Adrenal gland (tissue), 12 donors: ENCODE data around the gene PAXIP1. TPM values are rescaled to one million over a fixed set of nuclear protein-coding genes. Genes with fewer than 3 reads are reported as not detected.

Experiments used
- DNase-seq, 7 donors: peaks; one replicate each; pipeline ENCODE4 v3.0.0-alpha.2; 2019 to 2020
- H3K27ac ChIP-seq, 5 donors: fragments of 200-600 bp; sonication (generic) in 4 of 5; 1 replicate in 3 of 5; 2 replicates in 2 of 5; pipeline versions ENCODE4 v1.5.1 to v1.8.0; 2016 to 2020; ENCODE audit warnings: mild to moderate bottlenecking in 1 of 5
- H3K27me3 ChIP-seq: fragments of 200-600 bp; 2 replicates; pipeline ENCODE4 v1.8.0; 2021
- H3K36me3 ChIP-seq, 2 donors: fragments of 200-600 bp; replicated peaks in 1 of 2; 1 replicate in 1 of 2; 2 replicates in 1 of 2; pipeline versions ENCODE4 v1.5.1 to v1.8.0; 2018 to 2022
- H3K4me1 ChIP-seq, 2 donors: fragments of 200-600 bp; replicated peaks in 1 of 2; 1 replicate in 1 of 2; 2 replicates in 1 of 2; pipeline versions ENCODE4 v1.5.1 to v1.8.0; 2018 to 2021
- H3K4me3 ChIP-seq, 4 donors: fragments of 200-600 bp; sonication (generic) in 3 of 4; one replicate each; pipeline ENCODE4 v1.5.1; 2016 to 2018
- H3K9me3 ChIP-seq, 3 donors: fragments of 200-600 bp; sonication (generic) in 1 of 3; replicated peaks in 1 of 3; 1 replicate in 2 of 3; 2 replicates in 1 of 3; pipeline versions ENCODE4 v1.5.1 to v1.8.0; 2016 to 2021
- POLR2A ChIP-seq, 2 donors: fragments of 450-650 bp; IDR thresholded peaks; one replicate each; pipeline ENCODE4 v1.6.1; 2017; ENCODE audit warnings: antibody characterized with exemption in 2 of 2, mild to moderate bottlenecking in 2 of 2, moderate library complexity in 1 of 2
- WGBS, 4 donors: extraction: QIAGEN DNeasy Blood & Tissue Kit in 2 of 4; methylation state at CpG; one replicate each; pipeline versions ENCODE4 v1.1.5 to v1.1.7; 2013 to 2017; 5-methylcytosine and 5-hydroxymethylcytosine counted together
- intact Hi-C, 2 donors: fragments of 100-400 bp; cut with DNase I; formaldehyde crosslinking; loops; one replicate each; pipeline versions ENCODE4 v1.14.1 to v1.15.0; 2022 to 2023
- polyA plus RNA-seq, 3 donors: library from polyadenylated mRNA; stranded (reverse); fragments of 200-250 nt in 2 of 3; fragments of 350-450 nt in 1 of 3; fragmentation: Illumina TruSeq in 1 of 3; extraction: RNeasy Lipid Tissue Mini Kit (QIAGEN cat#74804) in 1 of 3; gene quantifications; one replicate each; pipeline ENCODE4 v1.2.3, GENCODE V29; 2013 to 2014
- total RNA-seq, 9 donors: library from RNA; depleted of rRNA in 4 of 9; stranded (reverse); fragments of >200 nt in 4 of 9; fragments of 120-200 nt in 1 of 9; fragmentation: NEBNext Ultra II Directional in 1 of 9; extraction: Animal tissue kit (Norgen Biotek cat#: 25700) in 1 of 9; gene quantifications; one replicate each; pipeline versions ENCODE4 v1.1.0 to v1.2.4, GENCODE V29; 2013 to 2023
- TF ChIP-seq, protein P1 (sequence below), 6 experiments: fragments of 450-650 bp in 4 of 6; fragments of 200-600 bp in 2 of 6; sonication (generic) in 1 of 6; IDR thresholded peaks; 1 replicate in 5 of 6; 2 replicates in 1 of 6; pipeline versions ENCODE4 v1.5.1 to v1.8.0; 2016 to 2021; ENCODE audit warnings: antibody characterized with exemption in 6 of 6, mild to moderate bottlenecking in 2 of 6, moderate library complexity in 1 of 6
- donor health status: healthy with polysubstance abuse.
- donor health status: Bipolar disorder and iron deficiency.
- donor health status: DM: yes; HTN: yes; CAD: no.
- donor health status: DM: no; HTN: no; CAD: no.
- donor health status: DM: no; HTN: no; CAD: no.
- donor health status: DM: yes; HTN: yes; CAD: no.

The PAXIP1 gene
- total and polyA plus RNA-seq, 12 donors = 4.1 to 11.7 (median 7.8) TPM

DNA sequence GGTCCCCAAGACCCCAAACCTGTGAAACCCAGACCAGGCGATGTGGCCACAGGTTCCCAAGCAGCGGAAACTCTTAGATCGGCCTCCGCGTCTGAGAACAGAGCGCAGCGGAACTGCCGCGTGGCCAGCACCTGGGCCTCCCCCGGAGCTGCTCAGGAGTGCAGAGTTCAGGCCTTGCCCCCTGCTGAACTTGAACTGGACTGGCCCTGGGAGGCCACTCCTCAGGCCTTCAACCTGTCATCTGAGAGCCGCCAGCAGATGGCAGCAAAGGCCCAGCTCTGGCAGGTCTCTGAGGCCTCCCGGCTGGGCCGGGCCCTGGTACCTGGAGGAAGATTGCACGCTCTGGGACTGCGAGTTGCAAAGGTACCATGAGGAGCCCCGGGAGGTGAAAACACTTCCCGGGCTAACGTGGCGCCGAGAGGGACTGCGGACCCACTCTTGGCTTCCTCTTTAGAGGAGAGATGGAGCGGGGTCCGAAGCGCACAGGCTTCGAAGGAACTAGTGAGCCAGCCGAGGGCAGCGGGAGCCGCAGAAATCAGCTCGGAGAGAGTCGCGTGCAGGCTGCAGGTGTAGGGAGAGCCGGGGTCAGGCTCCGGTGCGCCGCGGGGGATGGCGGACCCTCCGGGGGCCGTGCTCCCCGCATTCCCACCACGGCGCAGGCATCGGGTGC is 89.2 kb downstream of the PAXIP1 start:
- peaks cover 0 to 7% of the 10 kb centered on the region in 2 donors for H3K4me1 ChIP-seq
- no peaks in the 10 kb centered on the region for H3K9me3 ChIP-seq
- H3K36me3 ChIP-seq = no peaks in the 10 kb centered on the region
- 15 to 30% (median 17%) methylated on average over 23 to 43 of the region's 43 CpGs; no CpG with 5 or more reads in 1 of the 4 donors for WGBS, 4 donors
- H3K27ac ChIP-seq = no peak overlapping the region
- TF ChIP-seq, protein P1, sequence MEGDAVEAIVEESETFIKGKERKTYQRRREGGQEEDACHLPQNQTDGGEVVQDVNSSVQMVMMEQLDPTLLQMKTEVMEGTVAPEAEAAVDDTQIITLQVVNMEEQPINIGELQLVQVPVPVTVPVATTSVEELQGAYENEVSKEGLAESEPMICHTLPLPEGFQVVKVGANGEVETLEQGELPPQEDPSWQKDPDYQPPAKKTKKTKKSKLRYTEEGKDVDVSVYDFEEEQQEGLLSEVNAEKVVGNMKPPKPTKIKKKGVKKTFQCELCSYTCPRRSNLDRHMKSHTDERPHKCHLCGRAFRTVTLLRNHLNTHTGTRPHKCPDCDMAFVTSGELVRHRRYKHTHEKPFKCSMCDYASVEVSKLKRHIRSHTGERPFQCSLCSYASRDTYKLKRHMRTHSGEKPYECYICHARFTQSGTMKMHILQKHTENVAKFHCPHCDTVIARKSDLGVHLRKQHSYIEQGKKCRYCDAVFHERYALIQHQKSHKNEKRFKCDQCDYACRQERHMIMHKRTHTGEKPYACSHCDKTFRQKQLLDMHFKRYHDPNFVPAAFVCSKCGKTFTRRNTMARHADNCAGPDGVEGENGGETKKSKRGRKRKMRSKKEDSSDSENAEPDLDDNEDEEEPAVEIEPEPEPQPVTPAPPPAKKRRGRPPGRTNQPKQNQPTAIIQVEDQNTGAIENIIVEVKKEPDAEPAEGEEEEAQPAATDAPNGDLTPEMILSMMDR (IDR thresholded peaks at IDR 0.05) = peak; percentile 57 to 93 (median 75)
- TF ChIP-seq POLR2A (IDR thresholded peaks at IDR 0.05) = no peak
- H3K4me3 ChIP-seq = no peak overlapping the region
- peaks cover 12% of the 10 kb centered on the region for H3K27me3 ChIP-seq
- intact Hi-C loops = loop anchor here in 1 of 2 donors (10.0 kb wide), 1 partner anchor 281 kb away; no protein-coding TSS in a partner anchor
- peak; percentile 78 to 94 (median 88) for DNase-seq

DNA sequence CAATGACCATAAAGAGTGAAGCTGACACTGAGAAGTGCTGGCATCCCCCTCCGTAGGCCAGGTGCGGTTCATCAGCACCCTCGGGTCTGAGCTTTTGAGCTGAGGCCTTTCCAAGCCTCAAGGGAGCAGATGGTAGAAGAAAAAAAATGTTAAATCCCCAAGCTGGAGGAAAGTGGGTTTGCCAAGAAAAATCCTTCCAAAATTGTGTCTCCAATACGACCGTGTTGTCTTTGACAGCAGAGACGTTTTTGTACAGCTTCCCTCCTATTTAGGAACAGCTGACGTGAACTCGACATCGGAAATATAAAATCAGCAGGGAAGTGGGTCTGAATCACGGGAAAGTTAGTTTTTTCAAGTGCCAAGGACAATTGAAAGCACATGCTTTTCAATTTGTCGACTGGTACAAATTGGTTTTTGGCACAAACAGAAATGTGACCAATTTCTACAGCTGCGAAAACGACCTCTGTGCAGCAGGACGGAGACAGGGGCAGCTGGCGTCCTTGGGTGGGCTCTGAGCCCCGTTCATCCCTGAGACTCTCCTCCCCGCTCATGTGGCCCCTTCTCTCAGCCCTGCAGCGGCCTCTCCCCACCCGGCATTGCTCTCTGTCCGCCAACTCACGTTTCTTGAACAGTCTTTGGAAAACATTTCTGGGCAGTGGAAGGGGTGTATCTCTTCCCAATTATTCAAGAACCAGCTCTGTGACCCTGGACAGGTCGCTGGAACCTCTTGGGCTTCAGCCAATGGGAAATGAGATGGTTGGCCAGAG is 89.9 kb downstream of the PAXIP1 start:
- H3K27me3 ChIP-seq = peaks cover 12% of the 10 kb centered on the region
- H3K27ac ChIP-seq = no peak overlapping the region
- no peak for DNase-seq
- peaks cover 0 to 7% of the 10 kb centered on the region in 2 donors for H3K4me1 ChIP-seq
- WGBS, 4 donors = 69 to 77% (median 71%) methylated on average over 20 to 22 of the region's 22 CpGs
- intact Hi-C loops = loop anchor here in 1 of 2 donors (10.0 kb wide), 1 partner anchor 282 kb away; no protein-coding TSS in a partner anchor
- no peaks in the 10 kb centered on the region for H3K36me3 ChIP-seq
- H3K9me3 ChIP-seq = no peaks in the 10 kb centered on the region
- H3K4me3 ChIP-seq = no peak overlapping the region
- TF ChIP-seq, protein P1 (IDR thresholded peaks at IDR 0.05) = no peak
- TF ChIP-seq POLR2A (IDR thresholded peaks at IDR 0.05) = no peak

DNA sequence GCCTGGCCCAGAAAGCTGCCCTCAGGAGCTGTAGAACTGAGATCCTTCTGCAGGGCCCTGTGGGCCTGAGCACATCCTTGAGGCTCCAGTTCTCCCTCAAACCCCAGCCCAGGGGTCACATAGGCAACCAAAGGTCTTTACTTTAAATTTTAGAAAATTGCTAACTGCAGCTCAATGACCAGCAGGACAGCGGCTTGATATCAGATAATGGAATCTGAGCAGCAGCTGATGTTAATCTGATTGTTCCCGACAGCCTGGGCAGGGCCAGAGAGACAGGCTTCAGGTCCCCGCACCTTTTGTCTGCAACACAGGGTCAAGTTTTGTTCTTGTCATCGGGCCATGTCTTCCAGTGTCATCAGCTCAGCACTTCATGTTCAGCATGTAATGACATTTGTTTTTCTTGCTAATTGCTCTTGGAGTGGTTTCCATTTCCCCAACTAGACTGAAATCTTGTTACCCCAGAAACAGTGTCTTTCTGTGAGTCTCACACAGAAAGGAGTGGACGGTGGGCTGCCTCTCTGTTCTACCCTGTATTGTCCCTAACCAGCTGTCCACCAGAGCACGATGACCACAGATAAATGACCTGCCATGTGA is 91.0 kb downstream of the PAXIP1 start:
- intact Hi-C loops = loop anchor here in 1 of 2 donors (10.0 kb wide), 1 partner anchor 283 kb away; no protein-coding TSS in a partner anchor
- Histone ChIP-seq H3K9me3 (no peaks in the 10 kb centered on the region), H3K27ac (no peak overlapping the region), H3K27me3 (peaks cover 12% of the 10 kb centered on the region), H3K36me3 (no peaks in the 10 kb centered on the region), H3K4me1 (peaks cover 0 to 7% of the 10 kb centered on the region in 2 donors), H3K4me3 (no peak overlapping the region)
- 85 to 90% (median 87%) methylated on average over 6 of the region's 6 CpGs for WGBS, 4 donors
- no peak for TF ChIP-seq POLR2A (IDR thresholded peaks at IDR 0.05)
- TF ChIP-seq, protein P1 (IDR thresholded peaks at IDR 0.05) = no peak
- DNase-seq = no peak

DNA sequence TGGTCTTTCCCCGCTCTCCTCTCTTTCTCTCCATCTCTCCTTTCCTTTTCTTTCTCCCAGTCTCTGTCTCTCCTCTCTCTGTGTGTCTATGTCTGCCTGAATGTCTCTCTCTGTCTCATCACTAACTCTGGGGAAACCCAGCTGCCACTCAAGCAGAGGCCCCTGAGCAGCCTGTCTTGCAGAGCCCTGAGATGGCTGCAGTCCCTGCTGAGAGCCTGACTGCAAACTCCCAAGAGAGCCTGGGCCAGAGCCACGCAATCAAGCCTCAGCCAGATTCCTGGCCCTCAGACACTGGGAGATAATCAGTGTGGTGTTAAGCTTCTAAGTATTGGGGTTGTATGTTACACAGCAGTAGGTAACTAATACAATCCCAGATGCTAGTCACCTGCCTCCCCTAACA is 91.5 kb downstream of the PAXIP1 start:
- no peaks in the 10 kb centered on the region for H3K9me3 ChIP-seq
- no peaks in the 10 kb centered on the region for H3K36me3 ChIP-seq
- DNase-seq = no peak
- H3K4me3 ChIP-seq = no peak overlapping the region
- WGBS, 4 donors = 39 to 95% (median 66%) methylated on average over 1 to 2 of the region's 2 CpGs
- no peak for TF ChIP-seq POLR2A (IDR thresholded peaks at IDR 0.05)
- TF ChIP-seq, protein P1 (IDR thresholded peaks at IDR 0.05) = no peak
- no peak overlapping the region for H3K27ac ChIP-seq
- H3K27me3 ChIP-seq = peaks cover 12% of the 10 kb centered on the region
- intact Hi-C loops = loop anchor here in 1 of 2 donors (10.0 kb wide), 1 partner anchor 283 kb away; no protein-coding TSS in a partner anchor
- peaks cover 0 to 7% of the 10 kb centered on the region in 2 donors for H3K4me1 ChIP-seq
